Caco-2 (cell line): ENCODE data around the gene GPATCH2. TPM values are rescaled to one million over a fixed set of nuclear protein-coding genes. Genes with fewer than 3 reads are reported as not detected.

Experiments
- Bru-seq: library from RNA; stranded (reverse); fragments of 400-500 nt; gene quantifications from one replicate; lab custom pipeline; 2021; lab: Mats Ljungman, UMichigan
- BruChase-seq, 2 experiments: library from RNA; stranded (reverse); fragments of 400-500 nt; gene quantifications; one replicate each; lab custom pipeline; 2021; lab: Mats Ljungman, UMichigan
- BruUV-seq: library from RNA; stranded (reverse); fragments of 400-500 nt; replicated peaks from 2 replicates; lab custom pipeline; 2021; lab: Mats Ljungman, UMichigan
- CTCF ChIA-PET: fragments of 300-600 bp; sonication (Branson Sonifier 250); formaldehyde crosslinking; loops from one replicate; lab custom pipeline; 2022; ENCODE audit warnings: antibody characterized with exemption; lab: Charles Lee
- POLR2A ChIA-PET: fragments of 300-600 bp; sonication (Branson Sonifier 250); formaldehyde crosslinking; loops from one replicate; lab custom pipeline; 2022; ENCODE audit warnings: antibody characterized with exemption; lab: Charles Lee
- DNase-seq, 2 experiments: peaks; one replicate each; pipeline versions ENCODE4 v3.0.0 to v3.0.0-alpha.2; 2020 to 2022
- H3K27me3 ChIP-seq: replicated peaks from 2 replicates; pipeline ENCODE4 v1.6.0; 2011; ENCODE audit warnings: low read length; ENCODE audit not compliant: control insufficient read depth, insufficient read depth
- H3K36me3 ChIP-seq: 2 replicates; pipeline ENCODE4 v1.5.1; 2011; ENCODE audit warnings: low read length; ENCODE audit not compliant: control insufficient read depth, insufficient read depth
- H3K4me1 ChIP-seq: fragments of 250-450 bp; sonication (Bioruptor Pico); 2 replicates; pipeline ENCODE4 v1.5.1; 2020; ENCODE audit warnings: mild to moderate bottlenecking
- H3K4me3 ChIP-seq: 2 replicates; pipeline ENCODE4 v1.5.1; 2011; ENCODE audit warnings: low read depth, mild to moderate bottlenecking, control low read depth, low read length
- H3K9me3 ChIP-seq: fragments of 250-450 bp; sonication (Bioruptor Pico); 2 replicates; pipeline ENCODE4 v1.5.1; 2020; ENCODE audit warnings: mild to moderate bottlenecking, moderate library complexity
- H3K27ac Mint-ChIP-seq: one replicate; pipeline ENCODE4 v1.8.0; 2022; ENCODE audit warnings: mixed read lengths; ENCODE audit not compliant: unreplicated experiment
- H3K27me3 Mint-ChIP-seq: one replicate; pipeline ENCODE4 v1.8.0; 2022; ENCODE audit warnings: mixed read lengths; ENCODE audit not compliant: insufficient read depth, unreplicated experiment
- H3K36me3 Mint-ChIP-seq: one replicate; pipeline ENCODE4 v1.8.0; 2022; ENCODE audit warnings: mild to moderate bottlenecking, mixed read lengths; ENCODE audit not compliant: insufficient read depth, unreplicated experiment
- H3K4me1 Mint-ChIP-seq: one replicate; pipeline ENCODE4 v1.8.0; 2022; ENCODE audit warnings: low read depth, mixed read lengths; ENCODE audit not compliant: unreplicated experiment
- H3K4me3 Mint-ChIP-seq: one replicate; pipeline ENCODE4 v1.8.0; 2022; ENCODE audit warnings: mild to moderate bottlenecking, moderate library complexity, mixed read lengths; ENCODE audit not compliant: unreplicated experiment
- H3K9me3 Mint-ChIP-seq: one replicate; pipeline ENCODE4 v1.8.0; 2022; ENCODE audit warnings: mixed read lengths; ENCODE audit not compliant: unreplicated experiment
- intact Hi-C: fragments of 100-400 bp; cut with micrococcal nuclease; formaldehyde crosslinking; loops from one replicate; pipeline ENCODE4 v1.10.0; 2022; ENCODE audit not compliant: unreplicated experiment
- long read RNA-seq: library from polyadenylated mRNA; stranded (forward); transcript quantifications from one replicate; pipeline ENCODE4 v2.0.0, GENCODE V29; 2022
- total RNA-seq: library from RNA; stranded (reverse); gene quantifications from 2 replicates; pipeline ENCODE4 v1.2.3, GENCODE V29; 2022
- TF ChIP-seq, protein P1 (sequence below), 2 experiments: fragments of 200-600 bp in 1 of 2; IDR thresholded peaks; 1 replicate in 1 of 2; 2 replicates in 1 of 2; pipeline versions ENCODE4 v1.5.1 to v1.8.0; 2011 to 2022; ENCODE audit warnings: antibody characterized with exemption in 1 of 2, control low read depth in 1 of 2, inconsistent platforms in 1 of 2, low read depth in 1 of 2, low read length in 1 of 2, mild to moderate bottlenecking in 1 of 2, moderate library complexity in 1 of 2; ENCODE audit not compliant: insufficient read depth in 1 of 2, severe bottlenecking in 1 of 2, unreplicated experiment in 1 of 2

GPATCH2 gene
- total RNA-seq (12.4 and 13.2 TPM in 2 replicates), Bru-seq, nascent RNA (percentile 71 among the genes with signal in this experiment), BruChase-seq, experiment 1, labeled RNA remaining after a 2-hour chase (percentile 70 among the genes with signal in this experiment), BruChase-seq, experiment 2, labeled RNA remaining after a 6-hour chase (percentile 56 among the genes with signal in this experiment)
- long read RNA-seq, full-length matches to known transcripts = 7 of 10 reads
- long read RNA-seq, partial matches to known transcripts = 0 of 10 reads
- long read RNA-seq, other reads (novel, unspliced or antisense) = 3 of 10 reads

DNA sequence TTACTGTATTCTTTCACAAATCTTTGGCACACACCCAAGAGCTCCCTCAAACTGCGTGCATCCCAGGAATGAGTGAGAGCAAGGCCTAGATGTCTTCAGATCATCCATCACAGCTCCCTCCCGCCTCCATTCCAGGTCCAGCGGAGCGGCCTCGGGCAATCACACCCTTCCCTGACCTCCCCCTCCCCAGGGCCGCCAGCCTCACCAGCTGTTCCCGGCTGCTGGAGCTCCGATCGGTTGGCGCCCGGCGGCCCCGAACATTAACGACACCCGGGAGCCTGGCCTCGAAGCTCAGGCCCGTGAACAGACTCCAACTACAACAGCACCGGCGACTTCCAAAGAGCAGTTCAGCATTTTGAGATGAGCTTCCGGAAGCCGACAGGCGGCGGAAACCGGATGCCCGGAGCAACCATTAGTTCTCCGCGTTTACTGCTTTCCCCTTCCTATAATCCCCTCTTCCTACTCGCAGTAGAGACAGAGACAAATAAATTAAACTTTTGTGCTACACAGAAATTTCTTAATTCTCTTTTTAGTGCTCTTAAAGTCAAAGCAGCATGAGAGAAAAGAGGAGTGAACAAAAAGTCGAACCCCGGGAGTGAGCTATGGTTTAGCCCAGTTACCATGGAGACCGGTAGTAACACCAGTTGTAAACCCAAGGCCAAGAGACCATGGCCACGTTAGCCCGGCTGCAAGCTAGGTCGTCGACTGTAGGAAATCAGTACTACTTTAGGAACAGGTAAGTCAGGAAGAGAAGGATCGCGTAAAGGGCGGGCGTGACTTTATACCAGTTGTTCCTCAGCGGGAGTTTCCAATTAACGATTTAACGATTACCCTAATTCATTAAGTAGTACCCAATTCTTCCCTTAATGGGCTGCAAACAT lies at the start of gene GPATCH2, which contains the start of gene SPATA17:
Gene GPATCH2, minus strand, starts transcription at position 380 of the 881 bp plus-strand sequence. Its CDS starts 119 bp downstream, at position 261.
Gene SPATA17, plus strand, starts transcription at position 634 of the 881 bp plus-strand sequence. Its CDS starts 35 bp downstream, at position 669.
- H3K9me3 ChIP-seq = no peaks in the 10 kb centered on the region
- ChIA-PET POLR2A (interaction anchor here (0.6 to 1.5 kb wide), 3 partner anchors 10 to 87 kb away, joined by 3 to 8 read pairs (median 6); no protein-coding TSS in a partner anchor), CTCF (interaction anchor here (1.0 to 1.5 kb wide), 2 partner anchors 40 to 87 kb away, joined by 3 to 5 read pairs; no protein-coding TSS in a partner anchor)
- peak; percentile 84 to 85 for DNase-seq
- no TSS peak for BruUV-seq
- Mint-ChIP-seq H3K27me3 (no peaks in the 10 kb centered on the region), H3K36me3 (no peaks in the 10 kb centered on the region), H3K4me1 (peaks cover 7% of the 10 kb centered on the region), H3K9me3 (no peaks in the 10 kb centered on the region), H3K4me3 (peak within 1 kb of the TSS; percentile 76), H3K27ac (peak within 1 kb of the TSS; percentile 97)
- no peaks in the 10 kb centered on the region for H3K36me3 ChIP-seq
- TF ChIP-seq, protein P1, sequence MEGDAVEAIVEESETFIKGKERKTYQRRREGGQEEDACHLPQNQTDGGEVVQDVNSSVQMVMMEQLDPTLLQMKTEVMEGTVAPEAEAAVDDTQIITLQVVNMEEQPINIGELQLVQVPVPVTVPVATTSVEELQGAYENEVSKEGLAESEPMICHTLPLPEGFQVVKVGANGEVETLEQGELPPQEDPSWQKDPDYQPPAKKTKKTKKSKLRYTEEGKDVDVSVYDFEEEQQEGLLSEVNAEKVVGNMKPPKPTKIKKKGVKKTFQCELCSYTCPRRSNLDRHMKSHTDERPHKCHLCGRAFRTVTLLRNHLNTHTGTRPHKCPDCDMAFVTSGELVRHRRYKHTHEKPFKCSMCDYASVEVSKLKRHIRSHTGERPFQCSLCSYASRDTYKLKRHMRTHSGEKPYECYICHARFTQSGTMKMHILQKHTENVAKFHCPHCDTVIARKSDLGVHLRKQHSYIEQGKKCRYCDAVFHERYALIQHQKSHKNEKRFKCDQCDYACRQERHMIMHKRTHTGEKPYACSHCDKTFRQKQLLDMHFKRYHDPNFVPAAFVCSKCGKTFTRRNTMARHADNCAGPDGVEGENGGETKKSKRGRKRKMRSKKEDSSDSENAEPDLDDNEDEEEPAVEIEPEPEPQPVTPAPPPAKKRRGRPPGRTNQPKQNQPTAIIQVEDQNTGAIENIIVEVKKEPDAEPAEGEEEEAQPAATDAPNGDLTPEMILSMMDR (IDR thresholded peaks at IDR 0.05; ENCODE audit: insufficient read depth in 1 of 2, low read depth in 1 of 2, low read length in 1 of 2, severe bottlenecking in 1 of 2, unreplicated experiment in 1 of 2) = peak; percentile 12 to 14
- H3K27me3 ChIP-seq = no peaks in the 10 kb centered on the region
- peak within 1 kb of the TSS; percentile 79 for H3K4me3 ChIP-seq
- 0 out of 2 replicates have a peak, but pooled peaks cover 11% of the 10 kb centered on the region for H3K4me1 ChIP-seq
- intact Hi-C loops = loop anchor here (2.0 kb wide), 1 partner anchor 40 kb away; no protein-coding TSS in a partner anchor

DNA sequence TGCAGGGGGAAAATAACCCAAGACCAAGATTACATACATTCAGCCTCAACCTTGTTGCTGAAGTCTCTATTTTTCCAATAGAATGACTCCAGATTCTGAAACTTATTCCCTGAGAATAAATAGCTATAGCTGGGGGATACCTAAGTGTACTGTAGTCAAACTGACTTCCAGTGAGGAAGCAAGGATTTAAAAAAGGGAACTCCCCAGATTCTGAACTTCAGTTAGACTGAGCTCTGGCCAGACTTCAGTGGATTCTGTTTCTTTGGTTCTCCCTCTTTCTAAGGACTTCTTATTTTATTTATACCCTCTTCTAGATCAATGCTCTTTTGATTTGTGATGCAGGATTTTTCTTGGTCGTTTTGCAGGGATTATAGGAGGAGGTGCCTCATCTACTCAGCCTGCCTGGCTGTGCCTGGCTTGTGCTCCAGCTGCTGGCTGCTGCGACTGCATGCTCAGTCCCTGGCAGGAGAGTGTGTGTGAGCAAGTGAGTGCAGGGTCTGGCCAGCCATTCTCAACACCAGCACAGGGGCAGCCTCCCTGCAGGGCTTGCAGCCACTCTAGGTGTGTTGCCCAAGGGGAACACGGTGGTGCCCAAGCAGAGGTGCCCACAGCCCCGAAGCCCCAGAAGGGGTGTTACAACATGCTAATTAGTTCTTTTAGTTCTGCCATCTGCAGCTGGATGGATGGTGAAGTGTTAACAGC lies 43.3 kb upstream of the GPATCH2 start:
- CTCF ChIA-PET = no interaction called here
- no peak for DNase-seq
- TF ChIP-seq, protein P1 (IDR thresholded peaks at IDR 0.05; ENCODE audit: insufficient read depth in 1 of 2, low read depth in 1 of 2, low read length in 1 of 2, severe bottlenecking in 1 of 2, unreplicated experiment in 1 of 2) = no peak

More for the DNA sequence above, 43.3 kb upstream of the GPATCH2 start:
- Histone ChIP-seq H3K4me3 (no peak overlapping the region), H3K36me3 (no peaks in the 10 kb centered on the region), H3K27me3 (no peaks in the 10 kb centered on the region), H3K4me1 (no peaks in the 10 kb centered on the region), H3K9me3 (no peaks in the 10 kb centered on the region)
- POLR2A ChIA-PET = no interaction called here
- intact Hi-C loops = no loop called here
- Mint-ChIP-seq H3K4me1 (no peaks in the 10 kb centered on the region), H3K36me3 (no peaks in the 10 kb centered on the region), H3K27me3 (peaks cover 7% of the 10 kb centered on the region), H3K9me3 (no peaks in the 10 kb centered on the region), H3K27ac (no peak overlapping the region), H3K4me3 (no peak overlapping the region)
- BruUV-seq = no TSS peak
